ENCODE measurements around the gene MAP2K1. TPM values are rescaled to one million over a fixed set of nuclear protein-coding genes. Genes with fewer than 3 reads are reported as not detected.

MAP2K1 gene
- total and polyA plus RNA-seq, 9 of the 15 experiments (the other 6 are each of a cell fraction or from before 2014, with no cell fraction given): 7.5 to 58.3 (median 30.0) TPM

- TF ChIP-seq MBD1 (CRISPR knock-in tag; IDR thresholded peaks at IDR 0.05) (no peak), KAT7 (CRISPR knock-in tag; IDR thresholded peaks at IDR 0.05; ENCODE audit: borderline replicate concordance) (peak; percentile 93), POLR3G (IDR thresholded peaks at IDR 0.05; ENCODE audit: extremely low read depth, insufficient read length, insufficient replicate concordance) (no peak), ZC3H11A (IDR thresholded peaks at IDR 0.05; ENCODE audit: low read depth, low read length) (no peak), NCOA2 (IDR thresholded peaks at IDR 0.05; ENCODE audit: partially characterized antibody in 2 of 2) (no peak), ZNF644 (tag; IDR thresholded peaks at IDR 0.05; ENCODE audit: low read depth) (no peak), BDP1 (IDR thresholded peaks at IDR 0.05; ENCODE audit: insufficient read depth, insufficient read length) (no peak), KDM1A (IDR thresholded peaks at IDR 0.05) (peak; percentile 77 to 84), ZNF143 (CRISPR knock-in tag; IDR thresholded peaks at IDR 0.05) (no peak), MAFK (IDR thresholded peaks at IDR 0.05; ENCODE audit: low read length) (no peak), ESRRB (CRISPR knock-in tag; IDR thresholded peaks at IDR 0.05; ENCODE audit: borderline replicate concordance) (no peak), JUNB (CRISPR knock-in tag; conservative IDR thresholded peaks at IDR 0.05) (no peak), TCF15 (CRISPR knock-in tag; IDR thresholded peaks at IDR 0.05) (no peak), YBX1 (IDR thresholded peaks at IDR 0.05) (no peak), FOXM1 (IDR thresholded peaks at IDR 0.05; ENCODE audit: low read depth) (no peak), FOXM1 (CRISPR knock-in tag; IDR thresholded peaks at IDR 0.05; ENCODE audit: low read depth) (peak; percentile 81; the same call in 1 of the 2 replicates), ZNF398 (CRISPR knock-in tag; IDR thresholded peaks at IDR 0.05) (no peak), RNF219 (CRISPR knock-in tag; IDR thresholded peaks at IDR 0.05) (peak; percentile 76)
Observed at GRCh38 chr15:66497502-66498455, 111.1 kb downstream of the MAP2K1 start, which contains the start of gene SNAPC5 (continued).
